Activated B cell treated with CpG ODN at 0.5 μM for 24 hours (primary cell): ENCODE results near the gene MYH11. TPM values are rescaled to one million over a fixed set of nuclear protein-coding genes. Genes with fewer than 3 reads are reported as not detected.

Source experiments
- ATAC-seq: fragments of 200-7000 bp; cut with Tn5 transposase; one replicate; pipeline ENCODE4 v1.10.0; 2021; ENCODE audit warnings: low read depth, mild to moderate bottlenecking, moderate library complexity
- CTCF ChIA-PET: fragments of 350-600 bp; sonication (Branson Sonifier 250); formaldehyde crosslinking; loops from one replicate; lab custom pipeline; 2021; ENCODE audit warnings: antibody characterized with exemption; lab: Charles Lee
- POLR2A ChIA-PET: fragments of 350-600 bp; sonication (Branson Sonifier 250); formaldehyde crosslinking; loops from one replicate; lab custom pipeline; 2021; ENCODE audit warnings: antibody characterized with exemption; lab: Charles Lee
- DNase-seq: peaks from one replicate; pipeline ENCODE4 v3.0.0; 2022
- H3K27ac Mint-ChIP-seq: one replicate; pipeline ENCODE4 v1.8.0; 2020; ENCODE audit warnings: mixed read lengths
- H3K27me3 Mint-ChIP-seq: one replicate; pipeline ENCODE4 v1.8.0; 2021; ENCODE audit warnings: mixed read lengths
- H3K36me3 Mint-ChIP-seq: one replicate; pipeline ENCODE4 v1.8.0; 2021; ENCODE audit warnings: low read depth, mixed read lengths
- H3K4me1 Mint-ChIP-seq: one replicate; pipeline ENCODE4 v1.8.0; 2021; ENCODE audit warnings: mixed read lengths
- H3K4me3 Mint-ChIP-seq: one replicate; pipeline ENCODE4 v1.8.0; 2020; ENCODE audit warnings: mild to moderate bottlenecking, mixed read lengths
- H3K9me3 Mint-ChIP-seq: one replicate; pipeline ENCODE4 v1.8.0; 2020; ENCODE audit warnings: mixed read lengths
- CTCF ChIP-seq: fragments of 200-600 bp; IDR thresholded peaks from one replicate; pipeline ENCODE4 v1.8.0; 2022; ENCODE audit warnings: antibody characterized with exemption, mild to moderate bottlenecking
- intact Hi-C: fragments of 100-400 bp; cut with micrococcal nuclease; formaldehyde crosslinking; loops from one replicate; pipeline ENCODE4 v1.15.1; 2024
- total RNA-seq: library from RNA; stranded (reverse); gene quantifications from 2 replicates; pipeline ENCODE4 v1.2.3, GENCODE V29; 2022

The MYH11 gene
- total RNA-seq, 1 donor from 2014 or later, result 0.58 TPM

DNA sequence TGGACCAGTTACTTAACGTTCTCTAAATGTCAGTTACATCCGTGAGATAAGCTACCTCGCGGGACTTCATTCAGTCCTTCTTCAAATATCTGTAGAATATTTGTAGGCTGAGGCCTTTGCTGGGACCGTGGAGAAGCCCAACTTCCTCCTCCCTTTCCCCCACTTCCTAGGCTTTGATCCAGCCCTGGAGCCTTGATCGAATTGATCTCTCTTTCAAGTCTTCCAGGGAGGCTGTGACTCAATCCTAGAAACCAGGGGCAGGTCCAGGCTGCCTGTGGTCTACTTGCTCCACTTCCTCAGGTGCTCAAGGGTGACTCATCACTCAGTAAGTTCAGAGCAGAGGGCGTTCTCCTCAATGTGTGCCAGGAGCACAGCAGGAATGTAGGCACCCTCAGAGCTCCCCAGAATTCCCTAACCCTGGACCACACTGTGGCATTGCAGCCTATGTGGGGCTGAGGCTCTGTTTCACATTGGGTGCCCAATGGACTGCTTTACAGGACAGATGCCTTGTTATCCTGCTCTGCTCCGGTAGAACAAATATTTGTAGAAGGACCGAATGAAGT is 42.8 kb upstream of the MYH11 start:
- Mint-ChIP-seq H3K4me3 (no peak overlapping the region), H3K4me1 (peaks cover 13% of the 10 kb centered on the region), H3K36me3 (no peaks in the 10 kb centered on the region), H3K27me3 (no peaks in the 10 kb centered on the region), H3K27ac (no peak overlapping the region), H3K9me3 (no peaks in the 10 kb centered on the region)
- DNase-seq (no peak), ATAC-seq (peak; percentile 28)
- CTCF ChIA-PET, result no interaction called here
- POLR2A ChIA-PET, result interaction anchor here (0.6 kb wide), 1 partner anchor 40 kb away, joined by 5 read pairs; no protein-coding TSS in a partner anchor
- TF ChIP-seq CTCF, result no peak
- intact Hi-C loops, result no loop called here

DNA sequence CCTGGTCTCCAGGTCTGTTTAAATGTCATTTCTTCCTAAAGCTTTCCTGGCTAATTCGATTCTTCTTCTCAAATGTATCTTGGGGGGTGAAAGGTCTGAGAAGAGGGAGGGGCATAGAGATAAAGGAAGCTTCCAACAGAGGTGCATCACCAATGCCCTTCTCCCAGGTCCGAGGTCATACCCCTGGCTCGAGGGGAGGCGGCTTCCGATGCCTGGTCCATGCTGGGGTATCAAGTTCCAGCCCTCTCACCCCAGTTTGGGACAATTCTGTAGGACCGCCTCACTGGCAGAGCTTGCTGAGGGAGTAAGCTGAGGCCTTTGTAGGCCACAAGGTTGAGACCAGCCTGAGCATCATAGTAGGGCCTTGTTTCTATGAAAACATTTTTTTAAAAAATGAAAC is 41.8 kb upstream of the MYH11 start:
- DNase-seq, result no peak
- H3K27me3 Mint-ChIP-seq, result no peaks in the 10 kb centered on the region
- CTCF ChIA-PET, result no interaction called here
- H3K9me3 Mint-ChIP-seq, result no peaks in the 10 kb centered on the region
- POLR2A ChIA-PET, result interaction anchor here (2.7 kb wide), 1 partner anchor 10 kb away, joined by 11 read pairs; the partner anchor contains the start of gene CEP20
- no peaks in the 10 kb centered on the region for H3K36me3 Mint-ChIP-seq
- H3K4me3 Mint-ChIP-seq, result no peak overlapping the region
- no peak for ATAC-seq
- TF ChIP-seq CTCF, result no peak
- H3K4me1 Mint-ChIP-seq, result peaks cover 13% of the 10 kb centered on the region
- no peak overlapping the region for H3K27ac Mint-ChIP-seq
- intact Hi-C loops, result no loop called here

GRCh38 chr16:15897834-15898254 is 41.0 kb upstream of the MYH11 start:
- no peaks in the 10 kb centered on the region for H3K36me3 Mint-ChIP-seq
- peak; percentile 37 for ATAC-seq
- CTCF ChIA-PET, result no interaction called here
- DNase-seq, result no peak
- H3K4me1 Mint-ChIP-seq, result peaks cover 13% of the 10 kb centered on the region
- no peak overlapping the region for H3K4me3 Mint-ChIP-seq
- POLR2A ChIA-PET, result interaction anchor here (2.7 kb wide), 1 partner anchor 10 kb away, joined by 11 read pairs; the partner anchor contains the start of gene CEP20
- H3K27ac Mint-ChIP-seq, result no peak overlapping the region
- intact Hi-C loops, result no loop called here
- H3K9me3 Mint-ChIP-seq, result no peaks in the 10 kb centered on the region
- no peak for TF ChIP-seq CTCF
- H3K27me3 Mint-ChIP-seq, result no peaks in the 10 kb centered on the region

- no peaks in the 10 kb centered on the region for H3K36me3 Mint-ChIP-seq
- H3K9me3 Mint-ChIP-seq, result no peaks in the 10 kb centered on the region
- H3K27me3 Mint-ChIP-seq, result no peaks in the 10 kb centered on the region
- H3K4me1 Mint-ChIP-seq, result peaks cover 13% of the 10 kb centered on the region
- no peak overlapping the region for H3K27ac Mint-ChIP-seq
- DNase-seq (no peak), ATAC-seq (no peak)
- H3K4me3 Mint-ChIP-seq, result no peak overlapping the region
- ChIA-PET CTCF (interaction anchor here (1.3 kb wide), 1 partner anchor 22 kb away, joined by 3 read pairs; no protein-coding TSS in a partner anchor), POLR2A (interaction anchor here (2.7 kb wide), 1 partner anchor 9 kb away, joined by 11 read pairs; the partner anchor contains the start of gene CEP20)
- no peak for TF ChIP-seq CTCF
- intact Hi-C loops, result no loop called here
Observed at GRCh38 chr16:15897121-15897780, 40.4 kb upstream of the MYH11 start.

- no peaks in the 10 kb centered on the region for H3K9me3 Mint-ChIP-seq
- H3K4me3 Mint-ChIP-seq, result no peak overlapping the region
- no peak overlapping the region for H3K27ac Mint-ChIP-seq
- no peak for TF ChIP-seq CTCF
- no peaks in the 10 kb centered on the region for H3K27me3 Mint-ChIP-seq
- ChIA-PET POLR2A (no interaction called here), CTCF (no interaction called here)
- ATAC-seq (no peak), DNase-seq (no peak)
- H3K36me3 Mint-ChIP-seq, result no peaks in the 10 kb centered on the region
- intact Hi-C loops, result no loop called here
- H3K4me1 Mint-ChIP-seq, result peaks cover 8% of the 10 kb centered on the region
Observed at GRCh38 chr16:15894571-15895374, 37.9 kb upstream of the MYH11 start.
